Mucosa of descending colon (tissue), 3 donors: Measurements from ENCODE around the gene LIMS4. TPM values are rescaled to one million over a fixed set of nuclear protein-coding genes. Genes with fewer than 3 reads are reported as not detected.
"Not testable (repeated sequence)": the region's sequence is repeated elsewhere in the genome, so short reads cannot be mapped to it uniquely, and the experiment has no call there.

ENCODE experiments used
- ATAC-seq: fragments of 200-7000 bp; cut with Tn5 transposase; one replicate; pipeline ENCODE4 v1.9.1; 2020; ENCODE audit warnings: mild to moderate bottlenecking, moderate library complexity
- DNase-seq, 3 donors: peaks; one replicate each; pipeline ENCODE4 v3.0.0-alpha.2; 2020
- H3K36me3 ChIP-seq: fragments of 200-600 bp; one replicate; pipeline ENCODE4 v1.8.0; 2021; ENCODE audit warnings: low read depth, mild to moderate bottlenecking
- H3K4me1 ChIP-seq: fragments of 200-600 bp; one replicate; pipeline ENCODE4 v1.8.0; 2021; ENCODE audit warnings: low read depth, mild to moderate bottlenecking
- H3K4me3 ChIP-seq: fragments of 200-600 bp; one replicate; pipeline ENCODE4 v1.8.0; 2021; ENCODE audit warnings: mild to moderate bottlenecking
- H3K9me3 ChIP-seq: fragments of 200-600 bp; one replicate; pipeline ENCODE4 v1.8.0; 2021; ENCODE audit warnings: mild to moderate bottlenecking
- intact Hi-C, 2 donors: fragments of 100-400 bp; cut with DNase I in 1 of 2; cut with micrococcal nuclease in 1 of 2; formaldehyde crosslinking; loops; one replicate each; pipeline versions ENCODE4 v1.11.0 to v1.11.1; 2022; cut with DNase I, micrococcal nuclease
- total RNA-seq, 3 donors: library from RNA; stranded (reverse); fragmentation: NEBNext Ultra II Directional in 2 of 3; extraction: Animal tissue kit (Norgen Biotek cat#: 25700) in 2 of 3; gene quantifications; one replicate each; pipeline versions ENCODE4 v1.2.1 to v1.2.4, GENCODE V29; 2021 to 2023
- donor health status: DM: no; HTN: no; CAD: no; lungs with moderate emphysema.
- donor health status: DM: no; HTN: no; CAD: no.
- donor health status: DM: no; HTN: yes; CAD: no.

LIMS4 gene
- total RNA-seq, 3 donors from 2014 or later: 0.65 to 1.4 (median 0.93) TPM

DNA sequence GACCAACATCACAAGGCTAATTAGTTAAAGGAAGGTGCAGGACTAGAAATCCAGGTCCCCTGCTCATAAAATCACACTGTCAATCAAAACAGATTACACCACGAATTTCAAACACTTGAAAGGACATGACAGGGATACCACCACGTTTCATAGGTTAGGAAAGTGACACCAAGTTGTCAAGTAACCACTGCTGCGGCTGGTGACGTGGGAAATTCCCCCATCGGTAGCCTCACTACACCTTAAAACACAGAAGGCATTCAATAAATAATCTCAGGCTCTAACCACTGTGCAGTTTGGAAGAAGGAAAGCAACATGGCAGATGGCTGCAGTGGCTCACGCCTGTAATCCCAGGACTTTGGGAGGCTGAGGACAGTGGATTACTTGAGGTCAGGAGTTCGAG is 3.7 kb downstream of the LIMS4 start:
- H3K4me3 ChIP-seq, DNase-seq, H3K9me3 ChIP-seq, H3K4me1 ChIP-seq, H3K36me3 ChIP-seq, intact Hi-C loops, ATAC-seq: not testable (repeated sequence)

DNA sequence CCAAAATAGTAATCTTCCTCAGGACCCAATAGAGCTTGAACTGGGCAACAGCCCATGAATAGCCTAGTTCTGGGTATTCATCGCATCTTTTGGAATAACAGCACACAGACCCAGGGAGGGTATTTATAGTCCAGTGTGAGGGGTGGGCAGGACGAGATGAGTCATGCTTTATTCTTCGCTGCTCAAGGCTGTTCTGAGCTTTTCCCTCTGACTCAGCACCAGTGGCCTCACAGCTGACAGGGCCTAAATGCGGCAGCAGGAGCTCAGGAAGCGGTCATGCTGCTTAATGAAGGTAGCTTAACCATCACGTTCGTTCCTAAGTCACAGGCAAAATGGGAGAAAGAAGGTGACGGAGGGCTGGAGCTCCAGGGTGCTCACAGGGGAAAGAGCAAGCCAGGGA is 7.3 kb downstream of the LIMS4 start:
- H3K4me1 ChIP-seq, intact Hi-C loops, DNase-seq, H3K4me3 ChIP-seq, H3K36me3 ChIP-seq, H3K9me3 ChIP-seq: not testable (repeated sequence)
- ATAC-seq: peak; percentile 56

DNA sequence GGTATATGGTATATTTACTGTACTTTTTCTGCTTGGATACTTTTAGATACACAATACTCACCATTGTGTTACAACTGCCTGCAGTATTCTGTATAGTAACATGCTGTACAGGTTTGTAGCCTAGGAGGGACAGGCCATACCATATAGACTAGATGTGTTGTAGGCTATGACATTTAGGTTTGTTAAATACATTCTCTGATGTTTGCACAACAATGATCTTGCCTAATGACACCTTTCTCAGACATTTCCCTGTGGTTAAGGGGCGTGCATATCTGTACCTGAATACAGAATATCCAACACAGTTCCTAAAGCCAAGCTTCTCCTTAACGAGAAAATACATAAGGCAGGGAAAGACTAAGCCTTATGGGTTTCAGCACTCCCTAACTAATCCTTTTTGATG is 10.2 kb downstream of the LIMS4 start:
- H3K4me3 ChIP-seq, ATAC-seq, DNase-seq, H3K4me1 ChIP-seq, H3K36me3 ChIP-seq, H3K9me3 ChIP-seq, intact Hi-C loops: not testable (repeated sequence)

DNA sequence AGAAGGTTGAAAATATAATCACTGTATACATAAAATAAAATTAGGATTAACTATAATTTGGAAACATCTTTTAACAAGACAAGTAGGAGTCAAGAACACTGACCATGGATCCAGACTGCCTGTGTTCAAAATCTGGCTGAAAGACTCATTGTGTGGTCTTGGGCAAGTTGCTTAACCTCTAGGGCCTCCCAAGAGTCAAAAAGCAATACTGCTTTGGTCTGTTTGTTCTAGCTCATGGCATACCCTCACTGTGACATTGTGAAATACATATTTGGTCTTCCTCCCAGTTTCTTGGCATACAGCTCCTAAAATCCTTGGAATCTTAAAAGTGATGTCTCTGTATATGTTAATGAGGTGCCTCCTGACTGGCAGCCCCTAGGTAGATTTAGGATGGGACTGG is 12.3 kb downstream of the LIMS4 start:
- DNase-seq, intact Hi-C loops, ATAC-seq: not testable (repeated sequence)

DNA sequence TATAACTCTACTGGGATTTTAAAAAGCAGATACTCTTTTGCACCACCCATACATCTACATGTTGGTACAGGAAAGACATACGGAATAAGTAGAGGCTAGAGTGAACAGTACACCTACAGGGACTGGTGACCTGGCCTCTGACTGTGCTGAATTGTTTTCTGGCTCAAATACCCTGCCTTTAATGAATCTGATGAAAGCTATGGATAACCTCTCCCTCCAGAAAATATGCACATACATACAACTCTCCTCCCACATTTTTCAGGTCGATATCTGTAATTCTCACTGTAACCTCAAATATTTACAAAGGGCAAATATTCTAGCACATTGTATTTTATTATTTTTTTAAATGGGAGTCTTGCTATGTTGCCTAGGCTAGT is 15.4 kb downstream of the LIMS4 start:
- H3K9me3 ChIP-seq, ATAC-seq, DNase-seq, intact Hi-C loops, H3K4me3 ChIP-seq, H3K36me3 ChIP-seq, H3K4me1 ChIP-seq: not testable (repeated sequence)

More for the DNA sequence above, 12.3 kb downstream of the LIMS4 start:
- not testable (repeated sequence) for H3K9me3 ChIP-seq, H3K36me3 ChIP-seq, H3K4me3 ChIP-seq, H3K4me1 ChIP-seq

DNA sequence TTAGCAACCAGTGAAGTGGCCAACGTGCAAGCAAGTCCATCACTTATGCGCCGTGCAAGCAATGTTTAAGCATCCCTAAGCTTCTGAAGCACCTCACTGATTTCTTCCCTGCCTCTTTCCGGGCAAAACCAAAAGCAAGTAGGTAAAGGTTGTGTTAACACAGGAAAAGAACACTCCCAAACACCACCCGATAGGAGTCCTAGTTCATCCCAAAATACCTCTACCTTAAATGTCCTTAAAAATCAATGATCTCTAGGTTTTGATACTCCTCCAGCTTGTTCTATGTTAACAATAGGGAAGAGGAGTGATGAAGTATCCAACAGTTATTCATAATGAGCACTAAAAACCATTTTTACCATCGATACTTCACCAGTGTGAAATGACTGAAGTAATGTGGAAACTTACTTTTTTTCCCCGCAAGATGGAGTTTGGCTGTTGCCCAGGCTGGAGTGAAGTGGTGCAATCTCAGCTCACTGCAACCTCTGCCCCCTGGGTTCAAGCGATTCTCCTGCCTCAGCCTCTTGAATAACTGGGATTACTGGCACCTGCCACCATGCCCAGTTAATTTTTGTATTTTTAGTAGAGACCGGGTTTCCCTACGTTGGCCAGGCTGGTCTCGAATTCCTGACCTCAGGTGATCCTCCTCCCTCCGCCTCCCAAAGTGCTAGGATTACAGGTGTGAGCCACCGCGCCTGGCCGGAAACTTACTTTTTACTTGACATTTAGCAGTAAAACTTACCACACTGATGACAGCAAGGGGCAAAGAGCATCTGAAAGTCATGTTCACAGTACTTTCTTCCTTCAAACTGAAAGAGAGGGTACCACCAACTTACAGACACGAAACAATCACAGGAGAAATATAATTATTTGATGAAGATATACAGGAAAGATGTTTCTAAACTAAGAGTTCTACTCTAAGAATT is 16.1 kb downstream of the LIMS4 start:
- ATAC-seq, H3K9me3 ChIP-seq, DNase-seq, H3K4me1 ChIP-seq, H3K36me3 ChIP-seq, intact Hi-C loops, H3K4me3 ChIP-seq: not testable (repeated sequence)

DNA sequence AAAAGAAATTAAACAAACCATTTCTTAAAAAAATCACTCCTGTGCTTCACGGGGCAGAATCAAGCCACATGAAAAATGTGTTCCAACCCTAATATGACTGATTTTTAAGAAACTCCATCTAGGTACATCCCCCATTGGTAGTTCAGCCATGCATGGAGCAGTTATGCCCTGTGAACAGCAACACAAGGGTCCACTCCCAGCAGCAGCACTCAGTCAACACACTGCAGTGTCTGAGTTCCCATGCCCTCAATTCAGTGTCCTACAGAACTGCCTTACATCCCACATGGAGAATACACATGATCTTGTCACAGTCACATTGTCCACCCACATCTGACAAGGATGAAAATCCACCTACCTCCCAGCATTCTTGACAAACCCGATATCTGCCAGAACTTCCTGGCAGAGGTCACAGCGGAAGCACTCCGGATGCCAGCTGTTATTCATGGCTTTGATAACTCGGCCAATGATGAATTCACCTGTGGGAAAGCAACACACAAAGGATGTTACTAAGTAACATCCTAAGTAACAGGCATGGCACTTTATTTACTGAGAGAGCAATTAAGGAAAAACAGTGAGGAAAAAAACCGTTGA is 17.4 kb downstream of the LIMS4 start:
- ATAC-seq: peak; percentile 87
- H3K4me3 ChIP-seq, H3K36me3 ChIP-seq, DNase-seq, intact Hi-C loops, H3K4me1 ChIP-seq, H3K9me3 ChIP-seq: not testable (repeated sequence)

DNA sequence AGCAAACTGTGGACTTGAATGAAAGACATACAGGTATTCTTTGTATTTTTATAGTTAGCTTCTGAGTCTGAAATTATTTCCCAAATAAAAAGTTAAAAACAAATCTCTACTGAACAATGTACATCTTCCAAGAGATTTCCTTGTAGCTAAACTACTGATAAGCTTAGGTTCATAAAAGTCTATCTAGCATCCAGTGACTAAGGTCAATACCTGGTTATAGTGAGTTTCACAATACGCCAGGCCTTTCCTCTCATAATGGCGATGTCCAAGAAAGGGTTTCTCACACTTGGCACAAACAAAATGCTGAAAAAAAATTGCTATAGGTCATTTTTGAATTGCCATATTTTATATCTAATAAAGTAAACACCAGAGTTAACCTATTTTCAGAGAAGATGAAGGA is 21.7 kb downstream of the LIMS4 start:
- peak; percentile 61 for ATAC-seq
- DNase-seq, H3K4me3 ChIP-seq, H3K4me1 ChIP-seq, intact Hi-C loops, H3K9me3 ChIP-seq, H3K36me3 ChIP-seq: not testable (repeated sequence)

DNA sequence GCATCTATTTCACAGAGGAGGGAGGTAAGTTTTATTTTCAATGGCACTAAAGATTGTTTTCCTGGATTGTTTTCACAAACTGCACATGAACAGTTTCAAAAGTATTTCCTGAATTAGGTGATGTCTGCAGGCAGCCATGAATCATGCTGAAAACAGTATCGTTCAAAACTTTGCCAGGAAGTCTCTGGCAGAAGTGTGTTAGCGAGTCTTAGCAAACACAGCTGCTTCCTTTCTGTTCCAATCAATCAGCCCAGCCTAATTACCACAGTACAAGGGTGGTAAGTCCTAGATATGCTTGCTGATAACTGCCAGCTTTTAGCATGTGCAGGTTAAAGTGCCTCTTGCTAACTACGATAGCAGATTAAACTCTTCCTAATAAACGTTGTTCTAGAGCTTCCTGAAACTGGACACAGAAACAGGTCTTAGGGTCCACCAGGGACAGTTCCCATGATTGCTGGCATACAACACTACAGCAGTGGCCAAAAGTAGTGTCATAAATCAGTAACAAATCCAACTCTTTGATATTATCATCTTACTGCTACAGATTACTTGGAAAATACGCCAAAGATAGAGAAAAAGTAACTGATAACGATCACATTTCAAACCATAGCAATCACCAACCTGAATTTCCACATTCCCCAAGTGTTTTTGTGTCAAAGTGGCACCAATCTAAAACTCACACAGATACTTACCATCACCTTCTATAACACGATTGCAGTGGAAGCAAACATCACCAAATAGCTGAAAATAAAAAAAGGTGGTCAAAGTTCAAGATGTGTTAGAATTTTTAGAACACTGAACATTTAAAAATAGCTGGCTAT is 23.3 kb downstream of the LIMS4 start:
- peak; percentile 93 for ATAC-seq
- intact Hi-C loops, H3K36me3 ChIP-seq, H3K9me3 ChIP-seq, DNase-seq, H3K4me3 ChIP-seq, H3K4me1 ChIP-seq: not testable (repeated sequence)

DNA sequence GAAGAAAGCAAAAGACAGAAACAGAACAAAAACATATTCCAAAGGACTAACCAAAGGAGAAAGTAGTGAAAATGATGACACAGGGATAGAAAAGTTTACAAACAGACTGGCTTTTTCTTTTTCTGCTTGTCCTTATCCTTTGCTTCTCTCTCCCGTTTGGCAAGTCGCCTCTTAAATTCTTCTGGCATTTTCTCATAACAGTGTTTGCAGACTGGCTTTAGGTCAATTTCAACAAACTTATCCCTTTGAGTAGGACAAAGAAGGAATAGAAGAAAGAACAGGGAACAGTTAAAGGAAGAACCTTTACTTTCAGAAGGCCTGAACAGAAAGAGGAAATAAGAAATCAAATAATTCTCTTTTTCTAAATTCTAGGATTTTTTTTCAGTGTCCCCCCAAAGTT is 26.0 kb downstream of the LIMS4 start:
- H3K4me3 ChIP-seq, intact Hi-C loops: not testable (repeated sequence)

DNA sequence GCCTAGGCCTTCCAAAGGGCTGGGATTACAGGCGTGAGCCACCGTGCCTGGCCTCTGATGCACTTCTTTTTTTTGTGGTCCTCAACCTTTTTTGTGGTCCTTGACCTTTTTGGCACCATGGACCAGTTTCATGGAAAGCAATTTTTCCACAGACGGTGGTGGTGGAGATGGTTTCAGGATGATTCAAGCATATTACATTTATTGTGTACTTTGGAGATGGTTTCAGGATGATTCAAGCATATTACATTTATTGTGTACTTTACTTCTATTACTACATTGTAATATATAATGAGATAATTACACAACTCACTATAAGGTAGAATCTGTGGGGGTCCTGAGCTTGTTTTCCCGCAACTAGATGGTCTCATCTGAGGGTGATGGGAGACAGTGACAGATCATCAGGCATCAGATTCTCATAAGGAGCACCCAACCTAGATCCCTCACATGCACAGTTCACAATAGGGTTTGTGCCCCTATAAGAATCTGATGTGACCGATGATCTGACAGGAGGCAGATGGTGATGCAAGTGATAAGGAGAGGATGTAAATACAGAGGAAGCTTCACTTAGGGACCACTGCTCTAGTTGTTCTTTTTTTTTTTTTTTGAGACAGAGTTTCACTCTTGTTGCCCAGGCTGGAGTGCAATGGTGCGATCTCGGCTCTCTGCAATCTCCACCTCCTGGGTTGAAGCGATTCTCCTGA is 29.2 kb downstream of the LIMS4 start:
- H3K4me3 ChIP-seq, H3K36me3 ChIP-seq, H3K9me3 ChIP-seq, ATAC-seq, DNase-seq, intact Hi-C loops, H3K4me1 ChIP-seq: not testable (repeated sequence)

More for the DNA sequence above, 26.0 kb downstream of the LIMS4 start:
- H3K4me1 ChIP-seq, H3K9me3 ChIP-seq, H3K36me3 ChIP-seq, DNase-seq, ATAC-seq: not testable (repeated sequence)

DNA sequence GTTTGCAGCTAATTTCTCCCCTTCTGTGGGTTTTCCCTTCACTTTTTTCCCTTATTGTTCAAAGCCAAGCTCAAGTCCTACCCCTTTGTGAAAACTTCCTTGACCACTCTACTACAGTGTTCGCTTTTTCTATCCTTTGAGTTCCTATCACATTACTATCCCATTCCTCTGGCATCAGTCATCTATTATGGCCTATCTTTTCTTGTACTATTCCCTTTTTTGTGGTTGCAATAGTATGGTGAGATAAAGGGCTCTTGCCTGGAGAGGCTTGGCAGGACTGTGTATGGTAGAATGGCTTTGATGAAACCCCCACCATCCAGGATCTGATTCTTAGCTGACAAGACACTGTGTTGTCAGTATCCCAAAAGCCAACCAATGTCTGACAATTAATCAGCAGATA is 30.7 kb downstream of the LIMS4 start:
- ATAC-seq, H3K36me3 ChIP-seq, DNase-seq, intact Hi-C loops, H3K4me1 ChIP-seq, H3K9me3 ChIP-seq, H3K4me3 ChIP-seq: not testable (repeated sequence)

DNA sequence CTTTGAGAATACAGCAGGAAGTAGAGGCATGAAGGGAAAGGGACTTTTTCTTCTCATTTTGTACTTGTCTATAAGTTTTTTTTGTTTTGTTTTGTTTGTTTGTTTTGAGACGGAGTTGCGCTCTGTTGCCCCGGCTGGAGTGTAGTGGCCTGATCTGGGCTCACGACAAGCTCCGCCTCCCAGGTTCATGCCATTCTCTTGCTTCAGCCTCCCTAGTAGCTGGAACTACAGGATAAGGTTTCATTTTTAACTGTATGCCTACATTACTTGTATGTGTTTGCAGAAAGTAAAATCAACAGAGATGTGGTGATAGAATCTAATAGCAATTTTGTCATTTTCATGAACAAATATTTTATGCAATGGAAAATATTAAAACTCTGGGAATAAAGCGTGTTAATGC is 38.1 kb downstream of the LIMS4 start:
- H3K4me1 ChIP-seq, ATAC-seq, DNase-seq, H3K4me3 ChIP-seq, intact Hi-C loops, H3K9me3 ChIP-seq, H3K36me3 ChIP-seq: not testable (repeated sequence)
